ENCODE data around the gene ENDOV.

Gene ENDOV

DNA sequence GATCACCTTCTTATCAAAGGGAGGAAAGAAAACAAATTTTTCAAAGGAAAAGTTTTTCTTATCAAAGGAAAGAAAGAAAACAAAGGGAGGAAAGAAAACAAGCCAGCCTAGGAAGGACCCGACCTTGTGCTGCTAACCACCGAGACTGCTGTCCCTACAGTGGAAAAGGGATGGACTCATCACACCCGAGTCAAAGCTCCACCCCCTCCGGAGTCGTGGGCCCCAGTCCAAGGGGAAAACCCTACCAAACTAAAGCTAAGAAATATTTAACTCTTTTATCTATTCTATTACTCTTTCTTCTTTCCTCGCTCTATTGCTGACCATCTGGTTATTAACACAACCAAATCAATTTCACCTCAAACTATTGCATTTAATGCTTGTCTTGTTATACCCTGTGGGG, 6.1 kb upstream of the ENDOV start:
- TF ChIP-seq NFIC (IDR thresholded peaks at IDR 0.05) (no peak), CREB1 (IDR thresholded peaks at IDR 0.05; ENCODE audit: low read depth) (no peak), RAD21 (IDR thresholded peaks at IDR 0.05; ENCODE audit: low read depth) (no peak), TCF12 (IDR thresholded peaks at IDR 0.05; ENCODE audit: low read depth) (no peak), EP300 (IDR thresholded peaks at IDR 0.05; ENCODE audit: borderline replicate concordance) (no peak), TEAD4 (IDR thresholded peaks at IDR 0.05) (no peak), EGR1 (IDR thresholded peaks at IDR 0.05) (no peak), CEBPB (IDR thresholded peaks at IDR 0.05) (no peak), FOXM1 (IDR thresholded peaks at IDR 0.05; ENCODE audit: borderline replicate concordance, low read depth) (no peak), ZBTB7A (IDR thresholded peaks at IDR 0.05; ENCODE audit: low read depth) (no peak), TAF1 (IDR thresholded peaks at IDR 0.05; ENCODE audit: low read depth) (no peak), YY1 (IDR thresholded peaks at IDR 0.05; ENCODE audit: low read depth) (no peak)
- TF ChIP-seq, protein P1, sequence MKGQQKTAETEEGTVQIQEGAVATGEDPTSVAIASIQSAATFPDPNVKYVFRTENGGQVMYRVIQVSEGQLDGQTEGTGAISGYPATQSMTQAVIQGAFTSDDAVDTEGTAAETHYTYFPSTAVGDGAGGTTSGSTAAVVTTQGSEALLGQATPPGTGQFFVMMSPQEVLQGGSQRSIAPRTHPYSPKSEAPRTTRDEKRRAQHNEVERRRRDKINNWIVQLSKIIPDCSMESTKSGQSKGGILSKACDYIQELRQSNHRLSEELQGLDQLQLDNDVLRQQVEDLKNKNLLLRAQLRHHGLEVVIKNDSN (IDR thresholded peaks at IDR 0.05): no peak
- TF ChIP-seq, protein P2, sequence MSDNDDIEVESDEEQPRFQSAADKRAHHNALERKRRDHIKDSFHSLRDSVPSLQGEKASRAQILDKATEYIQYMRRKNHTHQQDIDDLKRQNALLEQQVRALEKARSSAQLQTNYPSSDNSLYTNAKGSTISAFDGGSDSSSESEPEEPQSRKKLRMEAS (IDR thresholded peaks at IDR 0.05): no peak

DNA sequence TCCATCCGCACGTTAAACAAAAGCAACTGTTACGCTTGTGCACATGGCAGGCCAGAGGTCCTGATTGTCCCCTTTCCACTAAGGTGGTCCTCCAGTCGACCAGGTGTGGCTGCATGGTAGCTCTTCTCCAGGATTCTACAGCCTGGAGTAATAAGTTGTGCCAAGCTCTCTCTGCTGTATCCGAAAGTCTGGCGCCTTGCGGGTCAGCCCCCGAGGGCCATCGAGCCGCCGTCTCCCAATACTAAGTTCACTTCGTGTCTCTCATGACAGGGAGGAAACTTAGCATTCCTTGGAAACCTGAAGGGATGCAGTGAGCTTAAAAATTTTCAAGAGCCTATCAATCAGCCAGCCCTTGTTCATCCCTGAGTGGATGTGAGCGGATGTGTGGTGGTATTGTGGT, 5.3 kb upstream of the ENDOV start:
- no peak for TF ChIP-seq TEAD4 (IDR thresholded peaks at IDR 0.05)
- TF ChIP-seq CREB1 (IDR thresholded peaks at IDR 0.05; ENCODE audit: low read depth): no peak
- TF ChIP-seq FOXM1 (IDR thresholded peaks at IDR 0.05; ENCODE audit: borderline replicate concordance, low read depth): no peak
- TF ChIP-seq, protein P3, sequence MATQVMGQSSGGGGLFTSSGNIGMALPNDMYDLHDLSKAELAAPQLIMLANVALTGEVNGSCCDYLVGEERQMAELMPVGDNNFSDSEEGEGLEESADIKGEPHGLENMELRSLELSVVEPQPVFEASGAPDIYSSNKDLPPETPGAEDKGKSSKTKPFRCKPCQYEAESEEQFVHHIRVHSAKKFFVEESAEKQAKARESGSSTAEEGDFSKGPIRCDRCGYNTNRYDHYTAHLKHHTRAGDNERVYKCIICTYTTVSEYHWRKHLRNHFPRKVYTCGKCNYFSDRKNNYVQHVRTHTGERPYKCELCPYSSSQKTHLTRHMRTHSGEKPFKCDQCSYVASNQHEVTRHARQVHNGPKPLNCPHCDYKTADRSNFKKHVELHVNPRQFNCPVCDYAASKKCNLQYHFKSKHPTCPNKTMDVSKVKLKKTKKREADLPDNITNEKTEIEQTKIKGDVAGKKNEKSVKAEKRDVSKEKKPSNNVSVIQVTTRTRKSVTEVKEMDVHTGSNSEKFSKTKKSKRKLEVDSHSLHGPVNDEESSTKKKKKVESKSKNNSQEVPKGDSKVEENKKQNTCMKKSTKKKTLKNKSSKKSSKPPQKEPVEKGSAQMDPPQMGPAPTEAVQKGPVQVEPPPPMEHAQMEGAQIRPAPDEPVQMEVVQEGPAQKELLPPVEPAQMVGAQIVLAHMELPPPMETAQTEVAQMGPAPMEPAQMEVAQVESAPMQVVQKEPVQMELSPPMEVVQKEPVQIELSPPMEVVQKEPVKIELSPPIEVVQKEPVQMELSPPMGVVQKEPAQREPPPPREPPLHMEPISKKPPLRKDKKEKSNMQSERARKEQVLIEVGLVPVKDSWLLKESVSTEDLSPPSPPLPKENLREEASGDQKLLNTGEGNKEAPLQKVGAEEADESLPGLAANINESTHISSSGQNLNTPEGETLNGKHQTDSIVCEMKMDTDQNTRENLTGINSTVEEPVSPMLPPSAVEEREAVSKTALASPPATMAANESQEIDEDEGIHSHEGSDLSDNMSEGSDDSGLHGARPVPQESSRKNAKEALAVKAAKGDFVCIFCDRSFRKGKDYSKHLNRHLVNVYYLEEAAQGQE (IDR thresholded peaks at IDR 0.05; ENCODE audit: low read depth): no peak
- TF ChIP-seq EGR1 (IDR thresholded peaks at IDR 0.05): no peak
- TF ChIP-seq TCF12 (IDR thresholded peaks at IDR 0.05; ENCODE audit: low read depth): no peak
- no peak for TF ChIP-seq RAD21 (IDR thresholded peaks at IDR 0.05; ENCODE audit: low read depth)
- TF ChIP-seq EP300 (IDR thresholded peaks at IDR 0.05; ENCODE audit: borderline replicate concordance): no peak
- TF ChIP-seq ZBTB7A (IDR thresholded peaks at IDR 0.05; ENCODE audit: low read depth): no peak
- TF ChIP-seq NFIC (IDR thresholded peaks at IDR 0.05): no peak
- TF ChIP-seq, protein P1 (IDR thresholded peaks at IDR 0.05): no peak
- TF ChIP-seq, protein P2 (IDR thresholded peaks at IDR 0.05): no peak
- TF ChIP-seq CEBPB (IDR thresholded peaks at IDR 0.05): no peak
- no peak for TF ChIP-seq YY1 (IDR thresholded peaks at IDR 0.05; ENCODE audit: low read depth)
- TF ChIP-seq TAF1 (IDR thresholded peaks at IDR 0.05; ENCODE audit: low read depth): no peak

DNA sequence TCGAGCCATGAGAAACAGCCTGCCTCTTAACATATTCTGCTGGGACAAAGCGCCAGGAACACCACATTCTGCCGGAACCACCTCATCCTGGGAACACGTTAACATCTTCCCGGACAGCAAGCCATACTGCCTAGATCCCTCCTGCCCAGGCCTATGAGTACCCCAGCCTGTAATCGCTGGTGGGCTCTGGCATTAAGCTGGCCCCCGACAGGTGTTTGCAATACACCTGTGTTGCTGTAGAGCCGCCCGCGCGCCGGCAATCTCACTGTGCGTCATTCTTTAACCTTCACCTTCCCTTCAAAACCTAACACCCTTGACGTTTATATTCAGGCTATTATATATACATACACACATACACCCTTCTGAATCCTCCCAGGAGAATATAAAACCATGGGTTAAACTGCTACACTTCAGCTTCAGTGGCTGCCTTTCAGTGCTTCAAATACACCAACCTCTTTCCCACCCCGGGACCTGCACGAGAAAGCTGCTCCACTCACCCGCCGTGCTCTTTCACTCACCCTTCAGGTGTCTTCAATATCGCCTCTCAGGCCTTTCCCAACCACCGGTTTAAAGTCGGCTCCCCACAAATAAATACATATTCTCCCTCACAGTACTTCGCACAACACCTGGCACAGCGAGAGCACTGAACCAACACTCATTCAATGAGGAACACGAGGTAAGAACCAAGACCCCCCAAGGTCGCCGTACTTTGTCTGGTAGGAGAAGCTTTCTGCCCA, 1.0 kb upstream of the ENDOV start:
- TF ChIP-seq TAF1 (IDR thresholded peaks at IDR 0.05; ENCODE audit: low read depth) (no peak), TCF12 (IDR thresholded peaks at IDR 0.05; ENCODE audit: low read depth) (no peak), CREB1 (IDR thresholded peaks at IDR 0.05; ENCODE audit: low read depth) (no peak), RAD21 (IDR thresholded peaks at IDR 0.05; ENCODE audit: low read depth) (no peak), CEBPB (IDR thresholded peaks at IDR 0.05) (no peak), EP300 (IDR thresholded peaks at IDR 0.05; ENCODE audit: borderline replicate concordance) (no peak), EGR1 (IDR thresholded peaks at IDR 0.05) (no peak), NFIC (IDR thresholded peaks at IDR 0.05) (no peak), FOXM1 (IDR thresholded peaks at IDR 0.05; ENCODE audit: borderline replicate concordance, low read depth) (no peak), ZBTB7A (IDR thresholded peaks at IDR 0.05; ENCODE audit: low read depth) (no peak), YY1 (IDR thresholded peaks at IDR 0.05; ENCODE audit: low read depth) (no peak)

DNA sequence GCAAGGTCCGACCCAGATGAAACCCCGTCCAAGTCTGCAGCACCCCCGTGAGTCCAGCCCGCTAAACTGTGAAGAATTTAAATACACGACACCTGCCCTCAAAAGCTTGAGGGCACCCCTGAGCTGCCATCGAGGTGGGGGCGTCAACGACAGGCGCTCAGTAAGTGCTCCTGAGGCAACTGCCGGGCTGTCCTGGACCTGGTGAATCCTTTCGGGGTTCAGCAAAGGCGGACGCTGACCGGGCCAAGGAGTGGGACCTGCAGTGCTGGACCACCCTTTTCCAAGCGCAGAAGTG, 512 bp upstream of the ENDOV start:
- TF ChIP-seq TEAD4 (IDR thresholded peaks at IDR 0.05) (no peak), YY1 (IDR thresholded peaks at IDR 0.05; ENCODE audit: low read depth) (no peak), EGR1 (IDR thresholded peaks at IDR 0.05) (no peak), CREB1 (IDR thresholded peaks at IDR 0.05; ENCODE audit: low read depth) (no peak), RAD21 (IDR thresholded peaks at IDR 0.05; ENCODE audit: low read depth) (no peak), FOXM1 (IDR thresholded peaks at IDR 0.05; ENCODE audit: borderline replicate concordance, low read depth) (no peak), EP300 (IDR thresholded peaks at IDR 0.05; ENCODE audit: borderline replicate concordance) (no peak), TAF1 (IDR thresholded peaks at IDR 0.05; ENCODE audit: low read depth) (no peak), ZBTB7A (IDR thresholded peaks at IDR 0.05; ENCODE audit: low read depth) (no peak), CEBPB (IDR thresholded peaks at IDR 0.05) (no peak), TCF12 (IDR thresholded peaks at IDR 0.05; ENCODE audit: low read depth) (no peak), NFIC (IDR thresholded peaks at IDR 0.05) (no peak)
- TF ChIP-seq, protein P1 (IDR thresholded peaks at IDR 0.05): no peak
- TF ChIP-seq, protein P3 (IDR thresholded peaks at IDR 0.05; ENCODE audit: low read depth): no peak
- TF ChIP-seq, protein P2 (IDR thresholded peaks at IDR 0.05): no peak

Measured in Ishikawa (cell line).